ENCODE data around the gene GIT2. TPM values are rescaled to one million over a fixed set of nuclear protein-coding genes. Genes with fewer than 3 reads are reported as not detected.

GIT2 gene
- total RNA-seq, 2 donors from 2014 or later, result 27.0 to 27.9 TPM

GRCh38 chr12:109939504-109939903, 56.7 kb downstream of the GIT2 start:
- no peak for TF ChIP-seq CTCF (conservative IDR thresholded peaks at IDR 0.05)
- WGBS, 2 experiments (ENCODE audit: insufficient coverage in 1 of 2, insufficient read length in 1 of 2), result 100% methylated on average over 2 of the region's 2 CpGs; no CpG with 5 or more reads in 1 of the 2 experiments
- peaks cover 36% of the 10 kb centered on the region for H3K36me3 Mint-ChIP-seq (ENCODE audit: low read depth)
- no peaks in the 10 kb centered on the region for H3K27me3 Mint-ChIP-seq (ENCODE audit: insufficient read depth)
- DNase-seq, result no peak
- H3K36me3 ChIP-seq (ENCODE audit: control insufficient read depth, insufficient read depth, low read length), result peaks cover 47% of the 10 kb centered on the region
- H3K27me3 ChIP-seq (ENCODE audit: control insufficient read depth, insufficient read depth, low read length, poor library complexity, severe bottlenecking), result no peaks in the 10 kb centered on the region
- H3K27ac ChIP-seq (ENCODE audit: low read depth, low read length), result no peak overlapping the region
- peaks cover 1% of the 10 kb centered on the region for H3K4me1 Mint-ChIP-seq
- no peak overlapping the region for H3K4me3 Mint-ChIP-seq
- no peaks in the 10 kb centered on the region for H3K4me1 ChIP-seq (ENCODE audit: control insufficient read depth, insufficient read depth, low read length)
- no peak overlapping the region for H3K9ac ChIP-seq (ENCODE audit: extremely low read depth, low read length, poor library complexity, severe bottlenecking)
- no peak overlapping the region for H3K4me3 ChIP-seq (ENCODE audit: low read length)
- no peak overlapping the region for H3K27ac Mint-ChIP-seq
- H3K9me3 Mint-ChIP-seq, result no peaks in the 10 kb centered on the region
- H3K9me3 ChIP-seq (ENCODE audit: control insufficient read depth, low read length), result no peaks in the 10 kb centered on the region

- no peak overlapping the region for H3K4me3 Mint-ChIP-seq
- Histone ChIP-seq H3K27ac (ENCODE audit: low read depth, low read length) (no peak overlapping the region), H3K4me3 (ENCODE audit: low read length) (no peak overlapping the region), H3K9me3 (ENCODE audit: control insufficient read depth, low read length) (no peaks in the 10 kb centered on the region), H3K36me3 (ENCODE audit: control insufficient read depth, insufficient read depth, low read length) (peaks cover 47% of the 10 kb centered on the region), H3K4me1 (ENCODE audit: control insufficient read depth, insufficient read depth, low read length) (no peaks in the 10 kb centered on the region), H3K9ac (ENCODE audit: extremely low read depth, low read length, poor library complexity, severe bottlenecking) (no peak overlapping the region), H3K27me3 (ENCODE audit: control insufficient read depth, insufficient read depth, low read length, poor library complexity, severe bottlenecking) (no peaks in the 10 kb centered on the region)
- no peak for DNase-seq
- TF ChIP-seq CTCF (conservative IDR thresholded peaks at IDR 0.05), result no peak
- H3K27me3 Mint-ChIP-seq (ENCODE audit: insufficient read depth), result no peaks in the 10 kb centered on the region
- H3K9me3 Mint-ChIP-seq, result no peaks in the 10 kb centered on the region
- no peak overlapping the region for H3K27ac Mint-ChIP-seq
- peaks cover 39% of the 10 kb centered on the region for H3K36me3 Mint-ChIP-seq (ENCODE audit: low read depth)
- WGBS, 2 experiments (ENCODE audit: insufficient coverage in 1 of 2, insufficient read length in 1 of 2), result 94 to 97% methylated on average over 5 to 7 of the region's 7 CpGs
- no peaks in the 10 kb centered on the region for H3K4me1 Mint-ChIP-seq
Measured at GRCh38 chr12:109938947-109939346, 57.2 kb downstream of the GIT2 start.

GRCh38 chr12:109937371-109937770, 58.8 kb downstream of the GIT2 start:
- Mint-ChIP-seq H3K4me3 (no peak overlapping the region), H3K4me1 (no peaks in the 10 kb centered on the region), H3K27ac (no peak overlapping the region), H3K9me3 (no peaks in the 10 kb centered on the region), H3K36me3 (ENCODE audit: low read depth) (peaks cover 48% of the 10 kb centered on the region), H3K27me3 (ENCODE audit: insufficient read depth) (no peaks in the 10 kb centered on the region)
- Histone ChIP-seq H3K9me3 (ENCODE audit: control insufficient read depth, low read length) (no peaks in the 10 kb centered on the region), H3K36me3 (ENCODE audit: control insufficient read depth, insufficient read depth, low read length) (peaks cover 60% of the 10 kb centered on the region), H3K9ac (ENCODE audit: extremely low read depth, low read length, poor library complexity, severe bottlenecking) (no peak overlapping the region), H3K4me1 (ENCODE audit: control insufficient read depth, insufficient read depth, low read length) (no peaks in the 10 kb centered on the region), H3K4me3 (ENCODE audit: low read length) (no peak overlapping the region), H3K27me3 (ENCODE audit: control insufficient read depth, insufficient read depth, low read length, poor library complexity, severe bottlenecking) (no peaks in the 10 kb centered on the region), H3K27ac (ENCODE audit: low read depth, low read length) (no peak overlapping the region)
- DNase-seq, result no peak
- no peak for TF ChIP-seq CTCF (conservative IDR thresholded peaks at IDR 0.05)
- 93 to 96% methylated on average over 4 to 5 of the region's 5 CpGs for WGBS, 2 experiments (ENCODE audit: insufficient coverage in 1 of 2, insufficient read length in 1 of 2)

Measured in endodermal cell (in vitro differentiated cells).